ENCODE data around the gene NAXE. TPM values are rescaled to one million over a fixed set of nuclear protein-coding genes. Genes with fewer than 3 reads are reported as not detected.
A peak's percentile ranks its signal among the peaks of the same experiment; 100 is the strongest.

The NAXE gene
- total and polyA plus RNA-seq, 5 donors from 2014 or later: 29.2 to 102 (median 88.8) TPM

GRCh38 chr1:156556354-156556753, 35.2 kb upstream of the NAXE start:
- no peak for ATAC-seq (ENCODE audit: low read depth in 2 of 2)
- Histone ChIP-seq H3K27me3 (ENCODE audit: control insufficient read depth, insufficient read depth, low read length) (no peaks in the 10 kb centered on the region), H3K36me3 (ENCODE audit: control insufficient read depth, insufficient read depth, low read length) (no peaks in the 10 kb centered on the region), H3K27ac (ENCODE audit: insufficient read depth, low read length, poor library complexity, severe bottlenecking) (no peak overlapping the region), H3K4me3 (ENCODE audit: low read depth, low read length) (no peak overlapping the region), H3K4me1 (ENCODE audit: control insufficient read depth, insufficient read depth, low read length, poor library complexity, severe bottlenecking) (no peaks in the 10 kb centered on the region), H3K9me3 (ENCODE audit: control insufficient read depth in 2 of 2, low read length in 2 of 2) (no peaks in the 10 kb centered on the region)
- no peak overlapping the region for H3K27ac Mint-ChIP-seq
- peaks cover 2 to 5% (median 4%) of the 10 kb centered on the region in 4 donors for H3K4me1 Mint-ChIP-seq
- no peak for DNase-seq
- H3K36me3 Mint-ChIP-seq: peaks cover 4% of the 10 kb centered on the region
- H3K4me3 Mint-ChIP-seq: no peak overlapping the region
- no peaks in the 10 kb centered on the region for H3K27me3 Mint-ChIP-seq
- no peaks in the 10 kb centered on the region for H3K9me3 Mint-ChIP-seq

DNA sequence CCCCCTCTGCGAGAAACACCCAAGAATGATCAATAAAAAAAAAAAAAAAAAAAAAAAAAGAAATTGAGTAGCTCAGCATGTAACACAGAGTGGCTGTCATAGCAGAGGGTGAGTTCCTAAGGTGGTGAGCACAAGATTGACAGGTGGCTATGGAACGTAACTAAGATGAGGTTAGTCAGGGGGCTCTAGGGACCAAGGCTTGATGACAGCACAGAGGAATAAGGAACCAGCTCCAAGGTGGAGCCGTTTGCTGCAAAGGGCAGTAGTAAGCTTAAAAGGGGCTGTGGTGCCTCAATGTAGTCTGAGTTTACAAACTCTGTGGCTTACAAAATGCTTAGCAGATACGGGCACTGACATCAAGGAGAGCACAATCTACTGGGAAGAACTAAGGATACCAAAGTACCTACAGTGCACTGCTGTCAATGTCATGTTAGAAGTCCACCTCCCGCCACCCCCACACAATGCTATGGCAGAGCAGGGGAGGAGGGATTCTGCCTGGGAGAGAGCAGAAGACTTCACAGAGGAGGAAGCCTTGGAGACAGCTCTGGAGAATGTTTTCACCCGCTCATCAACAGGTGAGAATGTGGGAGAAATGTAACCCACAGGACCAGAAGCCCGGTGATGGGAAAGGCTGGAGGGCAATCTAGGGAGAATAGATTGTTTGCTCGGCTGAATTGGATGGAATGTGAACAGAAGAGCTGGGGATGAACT, 32.3 kb upstream of the NAXE start:
- no peaks in the 10 kb centered on the region for H3K36me3 ChIP-seq (ENCODE audit: control insufficient read depth, insufficient read depth, low read length)
- H3K4me3 ChIP-seq (ENCODE audit: low read depth, low read length): no peak overlapping the region
- DNase-seq (no peak), ATAC-seq (ENCODE audit: low read depth in 2 of 2) (no peak)
- H3K27ac ChIP-seq (ENCODE audit: insufficient read depth, low read length, poor library complexity, severe bottlenecking): no peak overlapping the region
- H3K4me1 Mint-ChIP-seq: no peaks in the 10 kb centered on the region
- H3K4me3 Mint-ChIP-seq: no peak overlapping the region
- H3K27me3 Mint-ChIP-seq: no peaks in the 10 kb centered on the region
- no peaks in the 10 kb centered on the region for H3K36me3 Mint-ChIP-seq
- H3K27me3 ChIP-seq (ENCODE audit: control insufficient read depth, insufficient read depth, low read length): no peaks in the 10 kb centered on the region
- no peaks in the 10 kb centered on the region for H3K9me3 ChIP-seq (ENCODE audit: control insufficient read depth in 2 of 2, low read length in 2 of 2)
- H3K4me1 ChIP-seq (ENCODE audit: control insufficient read depth, insufficient read depth, low read length, poor library complexity, severe bottlenecking): no peaks in the 10 kb centered on the region
- no peak overlapping the region for H3K27ac Mint-ChIP-seq
- no peaks in the 10 kb centered on the region for H3K9me3 Mint-ChIP-seq

- Mint-ChIP-seq H3K27ac (no peak overlapping the region), H3K9me3 (no peaks in the 10 kb centered on the region), H3K27me3 (no peaks in the 10 kb centered on the region), H3K4me1 (no peaks in the 10 kb centered on the region), H3K4me3 (no peak overlapping the region), H3K36me3 (no peaks in the 10 kb centered on the region)
- DNase-seq: no peak
- H3K27me3 ChIP-seq (ENCODE audit: control insufficient read depth, insufficient read depth, low read length): no peaks in the 10 kb centered on the region
- H3K9me3 ChIP-seq (ENCODE audit: control insufficient read depth in 2 of 2, low read length in 2 of 2): no peaks in the 10 kb centered on the region
- H3K4me3 ChIP-seq (ENCODE audit: low read depth, low read length): no peak overlapping the region
- no peaks in the 10 kb centered on the region for H3K4me1 ChIP-seq (ENCODE audit: control insufficient read depth, insufficient read depth, low read length, poor library complexity, severe bottlenecking)
- no peak overlapping the region for H3K27ac ChIP-seq (ENCODE audit: insufficient read depth, low read length, poor library complexity, severe bottlenecking)
- H3K36me3 ChIP-seq (ENCODE audit: control insufficient read depth, insufficient read depth, low read length): no peaks in the 10 kb centered on the region
- no peak for ATAC-seq (ENCODE audit: low read depth in 2 of 2)
Measured at GRCh38 chr1:156559797-156560385, 31.7 kb upstream of the NAXE start.

DNA sequence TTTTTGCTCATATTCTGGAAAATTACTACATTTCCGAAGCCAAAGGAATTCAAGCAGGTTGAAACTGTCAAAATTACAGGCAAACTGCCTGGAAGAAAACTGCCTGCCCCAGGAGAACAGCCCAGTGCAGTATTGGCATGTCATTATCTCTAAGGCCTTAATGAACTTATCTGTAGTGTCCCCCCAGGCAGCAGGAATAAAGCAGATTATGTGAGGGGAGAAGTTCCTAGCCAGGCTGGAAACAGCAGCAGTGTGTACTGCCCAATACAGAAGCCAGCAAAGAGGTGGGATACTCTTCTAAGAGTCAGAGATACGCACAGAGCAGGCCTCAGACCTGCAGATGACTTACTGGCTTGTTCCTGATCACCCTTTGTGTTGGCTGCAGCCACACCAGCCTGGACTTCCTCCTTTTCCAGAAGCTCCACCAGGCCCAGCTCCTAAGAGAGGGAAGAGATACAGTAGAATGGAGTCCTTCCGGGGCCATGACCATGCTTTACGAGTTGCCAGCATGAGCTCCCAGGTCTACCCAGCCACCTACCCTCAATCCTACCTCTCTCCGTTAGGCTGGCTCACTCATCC, 30.9 kb upstream of the NAXE start:
- peaks cover 0 to 1% (median 0%) of the 10 kb centered on the region in 4 donors for H3K4me1 Mint-ChIP-seq
- ATAC-seq (ENCODE audit: low read depth in 2 of 2): no peak
- H3K36me3 ChIP-seq (ENCODE audit: control insufficient read depth, insufficient read depth, low read length): no peaks in the 10 kb centered on the region

GRCh38 chr1:156565519-156565918, 26.1 kb upstream of the NAXE start:
- H3K4me1 ChIP-seq (ENCODE audit: control insufficient read depth, insufficient read depth, low read length, poor library complexity, severe bottlenecking): no peaks in the 10 kb centered on the region
- no peaks in the 10 kb centered on the region for H3K27me3 ChIP-seq (ENCODE audit: control insufficient read depth, insufficient read depth, low read length)
- H3K9me3 ChIP-seq (ENCODE audit: control insufficient read depth in 2 of 2, low read length in 2 of 2): no peaks in the 10 kb centered on the region
- Mint-ChIP-seq H3K27me3 (no peaks in the 10 kb centered on the region), H3K4me3 (no peak overlapping the region), H3K9me3 (no peaks in the 10 kb centered on the region), H3K27ac (no peak overlapping the region), H3K4me1 (peaks cover 0 to 1% (median 0%) of the 10 kb centered on the region in 4 donors), H3K36me3 (no peaks in the 10 kb centered on the region)
- H3K36me3 ChIP-seq (ENCODE audit: control insufficient read depth, insufficient read depth, low read length): no peaks in the 10 kb centered on the region
- no peak for DNase-seq
- H3K27ac ChIP-seq (ENCODE audit: insufficient read depth, low read length, poor library complexity, severe bottlenecking): no peak overlapping the region
- no peak for ATAC-seq (ENCODE audit: low read depth in 2 of 2)
- H3K4me3 ChIP-seq (ENCODE audit: low read depth, low read length): no peak overlapping the region

More for the DNA sequence above, 30.9 kb upstream of the NAXE start:
- Mint-ChIP-seq H3K9me3 (no peaks in the 10 kb centered on the region), H3K27ac (peak overlapping the region in 1 of 3 donors; percentile 84), H3K27me3 (no peaks in the 10 kb centered on the region), H3K36me3 (no peaks in the 10 kb centered on the region), H3K4me3 (no peak overlapping the region)
- H3K4me3 ChIP-seq (ENCODE audit: low read depth, low read length): no peak overlapping the region
- no peak for DNase-seq
- H3K9me3 ChIP-seq (ENCODE audit: control insufficient read depth in 2 of 2, low read length in 2 of 2): no peaks in the 10 kb centered on the region
- H3K27ac ChIP-seq (ENCODE audit: insufficient read depth, low read length, poor library complexity, severe bottlenecking): no peak overlapping the region
- H3K4me1 ChIP-seq (ENCODE audit: control insufficient read depth, insufficient read depth, low read length, poor library complexity, severe bottlenecking): no peaks in the 10 kb centered on the region
- no peaks in the 10 kb centered on the region for H3K27me3 ChIP-seq (ENCODE audit: control insufficient read depth, insufficient read depth, low read length)

GRCh38 chr1:156566436-156566835, 25.1 kb upstream of the NAXE start:
- Histone ChIP-seq H3K27me3 (ENCODE audit: control insufficient read depth, insufficient read depth, low read length) (peaks cover 3% of the 10 kb centered on the region), H3K36me3 (ENCODE audit: control insufficient read depth, insufficient read depth, low read length) (no peaks in the 10 kb centered on the region), H3K27ac (ENCODE audit: insufficient read depth, low read length, poor library complexity, severe bottlenecking) (no peak overlapping the region), H3K4me3 (ENCODE audit: low read depth, low read length) (no peak overlapping the region), H3K4me1 (ENCODE audit: control insufficient read depth, insufficient read depth, low read length, poor library complexity, severe bottlenecking) (no peaks in the 10 kb centered on the region), H3K9me3 (ENCODE audit: control insufficient read depth in 2 of 2, low read length in 2 of 2) (no peaks in the 10 kb centered on the region)
- H3K27ac Mint-ChIP-seq: peak overlapping the region in 1 of 3 donors; percentile 25
- H3K4me3 Mint-ChIP-seq: no peak overlapping the region
- no peaks in the 10 kb centered on the region for H3K36me3 Mint-ChIP-seq
- H3K4me1 Mint-ChIP-seq: peaks cover 0 to 5% (median 3%) of the 10 kb centered on the region in 4 donors
- DNase-seq: no peak
- peaks cover 4% of the 10 kb centered on the region for H3K27me3 Mint-ChIP-seq
- no peak for ATAC-seq (ENCODE audit: low read depth in 2 of 2)
- no peaks in the 10 kb centered on the region for H3K9me3 Mint-ChIP-seq

GRCh38 chr1:156571261-156571852, 20.2 kb upstream of the NAXE start:
- Histone ChIP-seq H3K27ac (ENCODE audit: insufficient read depth, low read length, poor library complexity, severe bottlenecking) (no peak overlapping the region), H3K27me3 (ENCODE audit: control insufficient read depth, insufficient read depth, low read length) (peaks cover 10% of the 10 kb centered on the region), H3K36me3 (ENCODE audit: control insufficient read depth, insufficient read depth, low read length) (no peaks in the 10 kb centered on the region), H3K4me1 (ENCODE audit: control insufficient read depth, insufficient read depth, low read length, poor library complexity, severe bottlenecking) (peaks cover 10% of the 10 kb centered on the region), H3K9me3 (ENCODE audit: control insufficient read depth in 2 of 2, low read length in 2 of 2) (no peaks in the 10 kb centered on the region), H3K4me3 (ENCODE audit: low read depth, low read length) (no peak overlapping the region)
- ATAC-seq (ENCODE audit: low read depth in 2 of 2): no peak
- Mint-ChIP-seq H3K27ac (no peak overlapping the region), H3K36me3 (no peaks in the 10 kb centered on the region), H3K4me1 (peaks cover 8 to 20% (median 13%) of the 10 kb centered on the region in 4 donors), H3K9me3 (peaks cover 0 to 4% (median 0%) of the 10 kb centered on the region in 7 donors), H3K27me3 (peaks cover 30% of the 10 kb centered on the region), H3K4me3 (peak overlapping the region in 1 of 4 donors; percentile 88)
- DNase-seq: no peak
